Measurements from ENCODE around the gene C11orf91. TPM values are rescaled to one million over a fixed set of nuclear protein-coding genes. Genes with fewer than 3 reads are reported as not detected.

The C11orf91 gene
- total RNA-seq, 1 experiment from 2014 or later: 0.22 TPM

- TF ChIP-seq ZMAT4 (CRISPR knock-in tag; IDR thresholded peaks at IDR 0.05): no peak
- no peak for TF ChIP-seq USF2 (CRISPR knock-in tag; IDR thresholded peaks at IDR 0.05)
- TF ChIP-seq TEAD1 (CRISPR knock-in tag; IDR thresholded peaks at IDR 0.05): no peak
- TF ChIP-seq ATF3 (CRISPR knock-in tag; conservative IDR thresholded peaks at IDR 0.05): no peak
- TF ChIP-seq FOXJ3 (CRISPR knock-in tag; IDR thresholded peaks at IDR 0.05; ENCODE audit: borderline replicate concordance): no peak
- TF ChIP-seq ATF2 (CRISPR knock-in tag; IDR thresholded peaks at IDR 0.05; ENCODE audit: borderline replicate concordance, low read depth): no peak
- no peak for TF ChIP-seq ZNF232 (CRISPR knock-in tag; IDR thresholded peaks at IDR 0.05)
- no peak for TF ChIP-seq CDX4 (CRISPR knock-in tag; IDR thresholded peaks at IDR 0.05; ENCODE audit: borderline replicate concordance)
- Mint-ChIP-seq H3K4me3 (no peak overlapping the region), H3K27ac (no peak overlapping the region), H3K36me3 (no peaks in the 10 kb centered on the region), H3K27me3 (ENCODE audit: low read depth) (no peaks in the 10 kb centered on the region), H3K9me3 (no peaks in the 10 kb centered on the region), H3K4me1 (no peaks in the 10 kb centered on the region)
- ATAC-seq (no peak), DNase-seq (ENCODE audit: low spot score) (no peak)
- POLR2A ChIA-PET: no interaction called here
- CTCF ChIA-PET: interaction anchor here (1.2 to 1.9 kb wide), 7 partner anchors 10 to 62 kb away, joined by 3 to 22 read pairs (median 5); partner anchors contain the start of gene C11orf91
Observed at GRCh38 chr11:33743291-33743690, 42.7 kb upstream of the C11orf91 start.

- H3K36me3 Mint-ChIP-seq: no peaks in the 10 kb centered on the region
- ATAC-seq (no peak), DNase-seq (ENCODE audit: low spot score) (no peak)
- no peaks in the 10 kb centered on the region for H3K9me3 Mint-ChIP-seq
- no peaks in the 10 kb centered on the region for H3K27me3 Mint-ChIP-seq (ENCODE audit: low read depth)
- ChIA-PET CTCF (interaction anchor here (0.6 to 1.9 kb wide), 20 partner anchors 11 to 576 kb away, joined by 3 to 22 read pairs (median 4); partner anchors contain the start of gene C11orf91), POLR2A (no interaction called here)
- H3K27ac Mint-ChIP-seq: no peak overlapping the region
- H3K4me3 Mint-ChIP-seq: no peak overlapping the region
- H3K4me1 Mint-ChIP-seq: no peaks in the 10 kb centered on the region
- TF ChIP-seq NR3C1 (CRISPR knock-in tag; conservative IDR thresholded peaks at IDR 0.05; ENCODE audit: low read depth) (no peak), ZNF512 (CRISPR knock-in tag; IDR thresholded peaks at IDR 0.05; ENCODE audit: borderline replicate concordance) (no peak), NFATC4 (CRISPR knock-in tag; IDR thresholded peaks at IDR 0.05) (no peak), ATF6 (CRISPR knock-in tag; IDR thresholded peaks at IDR 0.05) (no peak), ZNF532 (CRISPR knock-in tag; IDR thresholded peaks at IDR 0.05; ENCODE audit: borderline replicate concordance) (no peak), CTCF (IDR thresholded peaks at IDR 0.05) (no peak), GTF2I (CRISPR knock-in tag; conservative IDR thresholded peaks at IDR 0.05) (no peak), SP1 (CRISPR knock-in tag; conservative IDR thresholded peaks at IDR 0.05) (no peak), JAZF1 (CRISPR knock-in tag; IDR thresholded peaks at IDR 0.05) (no peak), ZNF425 (CRISPR knock-in tag; conservative IDR thresholded peaks at IDR 0.05) (no peak)
Observed at GRCh38 chr11:33742249-33742851, 41.7 kb upstream of the C11orf91 start.
